GM13977 (cell line): ENCODE results near the gene KCNK3.
"Not testable (repeated sequence)": the region's sequence is repeated elsewhere in the genome, so short reads cannot be mapped to it uniquely, and the experiment has no call there.

Experiments used
- DNase-seq: peaks from one replicate; pipeline ENCODE4 v3.0.0; 2012; ENCODE audit warnings: low spot score
- CTCF ChIP-seq: IDR thresholded peaks from 2 replicates; pipeline ENCODE4 v1.5.1; 2012; ENCODE audit warnings: mild to moderate bottlenecking, control low read depth; ENCODE audit not compliant: insufficient read depth; ENCODE audit errors: extremely low read depth, missing control alignments
- in situ Hi-C: fragments of 300-500 bp; cut with MboI; formaldehyde crosslinking; loops from one replicate; pipeline ENCODE4 v1.12.0; 2022; ENCODE audit warnings: low sequenced_read_pairs, low pct_unique_long_range_greater_than_20kb, mixed read lengths, inconsistent platforms; ENCODE audit not compliant: unreplicated experiment

Gene KCNK3

GRCh38 chr2:26653207-26654060 is 39.1 kb upstream of the KCNK3 start:
- in situ Hi-C loops: no loop called here
- no peak for DNase-seq
- TF ChIP-seq CTCF: no peak

GRCh38 chr2:26654061-26654340 is 38.5 kb upstream of the KCNK3 start:
- DNase-seq: no peak
- in situ Hi-C loops: no loop called here
- no peak for TF ChIP-seq CTCF

GRCh38 chr2:26655120-26655519 is 37.4 kb upstream of the KCNK3 start:
- in situ Hi-C loops, DNase-seq: not testable (repeated sequence)

- in situ Hi-C loops: no loop called here
- TF ChIP-seq CTCF: no peak
- DNase-seq: no peak
Measured at GRCh38 chr2:26655611-26656195, 36.8 kb upstream of the KCNK3 start.

- no peak for DNase-seq
- TF ChIP-seq CTCF: no peak
- in situ Hi-C loops: no loop called here
Measured at GRCh38 chr2:26657265-26657664, 35.3 kb upstream of the KCNK3 start.

- no peak for DNase-seq
- in situ Hi-C loops: no loop called here
- TF ChIP-seq CTCF: no peak
Measured at GRCh38 chr2:26658691-26659346, 33.7 kb upstream of the KCNK3 start.

GRCh38 chr2:26660363-26660962 is 32.1 kb upstream of the KCNK3 start:
- TF ChIP-seq CTCF: no peak
- DNase-seq: no peak
- in situ Hi-C loops: no loop called here

- in situ Hi-C loops, DNase-seq: not testable (repeated sequence)
Measured at GRCh38 chr2:26665296-26665695, 27.2 kb upstream of the KCNK3 start.
